Pulmonary artery endothelial cell (primary cell): Measurements from ENCODE around the gene YPEL5. TPM values are rescaled to one million over a fixed set of nuclear protein-coding genes. Genes with fewer than 3 reads are reported as not detected.
"Not testable (repeated sequence)": the region's sequence is repeated elsewhere in the genome, so short reads cannot be mapped to it uniquely, and the experiment has no call there.

Source experiments
- DNase-seq: peaks from one replicate; pipeline ENCODE4 v3.0.0-alpha.2; 2011; ENCODE audit warnings: low read depth, low spot score
- total RNA-seq: library from RNA; depleted of rRNA; stranded (reverse); fragments of >200 nt; gene quantifications from 2 replicates; pipeline ENCODE4 v1.2.3, GENCODE V29; 2014

The YPEL5 gene
- total RNA-seq, 1 donor from 2014 or later = 77.1 TPM

GRCh38 chr2:30136764-30137444 is 9.9 kb upstream of the YPEL5 start:
- DNase-seq = no peak

- DNase-seq = no peak
Observed at GRCh38 chr2:30139131-30139870, 7.5 kb upstream of the YPEL5 start.

DNA sequence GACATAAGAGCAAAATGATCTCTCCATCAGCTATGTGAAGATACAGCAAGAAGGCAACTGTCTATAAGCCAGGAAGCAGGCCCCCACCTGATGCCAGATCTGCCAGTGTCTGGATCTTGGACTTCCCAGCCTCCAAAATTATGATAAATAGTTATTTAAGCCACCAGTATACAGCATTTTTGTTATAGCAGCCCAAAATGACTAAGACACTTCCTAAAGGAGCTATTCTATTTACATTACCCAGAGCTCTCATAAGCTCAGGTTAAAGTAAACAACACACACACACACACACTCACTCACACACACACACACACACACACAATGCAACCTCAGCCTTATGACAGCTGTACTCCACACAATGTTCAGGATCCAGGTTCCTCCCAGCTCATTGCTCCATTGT is 5.7 kb upstream of the YPEL5 start:
- DNase-seq = no peak

GRCh38 chr2:30144260-30144659 is 2.5 kb upstream of the YPEL5 start:
- no peak for DNase-seq

- DNase-seq = not testable (repeated sequence)
Observed at GRCh38 chr2:30144951-30145350, 1.9 kb upstream of the YPEL5 start.

DNA sequence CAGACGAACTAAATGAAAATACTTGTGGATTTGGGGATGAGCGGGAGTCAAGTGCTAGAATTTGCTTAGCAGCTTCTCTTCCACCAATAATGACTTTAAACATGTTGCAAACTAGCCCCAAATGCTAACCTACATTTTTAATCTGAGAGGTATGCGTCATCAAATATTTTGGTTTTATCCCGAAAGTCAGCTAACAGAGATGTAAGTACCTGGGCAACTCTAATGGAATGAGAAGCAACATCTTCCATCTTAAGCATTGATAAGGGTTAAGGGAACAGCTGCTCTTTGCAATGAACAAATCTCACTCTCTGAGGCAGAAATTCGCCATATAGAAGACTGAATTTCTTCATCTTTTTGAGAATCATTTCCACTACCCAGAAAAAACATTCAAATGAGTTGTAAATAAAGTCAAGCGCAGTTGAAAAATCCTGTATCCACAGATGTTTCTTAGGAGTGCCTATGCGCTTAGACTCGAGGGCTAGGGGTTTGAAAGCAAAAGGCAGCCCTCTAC is 926 bp upstream of the YPEL5 start:
- no peak for DNase-seq

DNA sequence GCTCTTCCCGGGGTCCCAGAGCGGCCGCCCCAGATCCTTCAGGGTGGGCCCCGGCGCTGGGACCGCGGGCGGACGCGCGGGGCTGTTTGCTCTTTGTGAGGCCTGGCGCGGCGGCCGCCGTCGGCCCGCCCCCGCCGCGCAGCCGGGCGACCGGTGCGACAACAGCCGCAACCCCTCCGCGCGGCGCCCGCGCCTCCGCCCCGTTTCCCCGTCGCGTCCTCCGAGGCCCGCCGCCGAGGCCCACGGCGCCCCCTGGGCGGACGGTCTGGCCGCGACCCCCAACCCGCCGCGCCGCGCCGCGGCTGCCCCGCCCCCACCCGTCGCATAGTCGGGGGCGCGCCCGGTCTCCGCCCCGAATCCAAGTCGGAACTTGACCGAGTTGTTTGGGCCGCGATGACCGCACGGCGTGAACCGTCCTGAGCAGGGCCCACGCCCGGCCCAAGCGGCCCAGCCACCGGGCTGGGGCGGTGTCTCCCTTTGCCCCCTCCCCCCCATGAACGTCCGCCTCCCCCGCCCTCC is 448 bp downstream of the YPEL5 start:
- DNase-seq = no peak

- no peak for DNase-seq
Observed at GRCh38 chr2:30147715-30148610, 1.2 kb downstream of the YPEL5 start.

GRCh38 chr2:30148850-30149249 is 2.0 kb downstream of the YPEL5 start:
- no peak for DNase-seq

- no peak for DNase-seq
Observed at GRCh38 chr2:30149513-30149912, 2.7 kb downstream of the YPEL5 start.

- no peak for DNase-seq
Observed at GRCh38 chr2:30149976-30150375, 3.2 kb downstream of the YPEL5 start.

DNA sequence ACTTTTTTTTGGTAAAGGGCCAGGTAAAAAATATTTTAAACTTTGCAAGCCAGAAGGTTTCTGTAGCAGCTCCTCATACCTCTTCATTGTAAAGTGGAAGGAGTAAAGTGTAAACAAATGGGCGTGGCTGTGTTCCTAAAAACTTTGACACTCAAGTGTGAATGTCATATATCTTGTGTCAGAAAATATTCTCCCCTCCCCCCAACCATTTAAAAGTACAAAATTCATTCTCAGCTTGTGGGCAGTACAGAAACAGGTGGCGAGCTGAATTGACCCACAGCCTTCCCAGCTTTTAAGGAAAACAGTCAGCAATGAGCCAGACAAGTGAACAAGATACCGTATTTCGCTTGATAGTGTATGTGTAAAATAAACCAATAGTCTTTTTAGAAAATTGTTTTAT is 4.0 kb downstream of the YPEL5 start:
- DNase-seq = no peak

- no peak for DNase-seq
Observed at GRCh38 chr2:30152385-30152784, 5.6 kb downstream of the YPEL5 start.

DNA sequence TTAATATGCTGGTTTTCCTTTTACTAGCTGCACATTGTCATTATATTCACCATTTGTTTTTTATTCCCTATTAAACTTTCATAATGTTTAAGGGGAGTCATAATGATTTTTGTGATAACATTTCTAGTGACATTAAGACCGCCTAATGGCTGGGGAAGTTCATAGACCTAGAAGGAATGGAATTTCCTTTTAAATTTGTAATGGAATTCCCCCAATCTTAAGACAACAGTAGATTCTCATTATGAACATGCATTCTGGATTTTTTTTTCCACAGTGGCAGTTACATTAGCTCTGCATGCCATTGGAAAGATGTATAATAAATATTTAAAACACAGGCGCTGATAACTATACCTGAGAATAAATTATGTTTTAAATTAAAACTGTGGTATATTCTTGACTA is 8.4 kb downstream of the YPEL5 start:
- DNase-seq = peak; percentile 52

- DNase-seq = no peak
Observed at GRCh38 chr2:30155889-30156658, 9.3 kb downstream of the YPEL5 start.

DNA sequence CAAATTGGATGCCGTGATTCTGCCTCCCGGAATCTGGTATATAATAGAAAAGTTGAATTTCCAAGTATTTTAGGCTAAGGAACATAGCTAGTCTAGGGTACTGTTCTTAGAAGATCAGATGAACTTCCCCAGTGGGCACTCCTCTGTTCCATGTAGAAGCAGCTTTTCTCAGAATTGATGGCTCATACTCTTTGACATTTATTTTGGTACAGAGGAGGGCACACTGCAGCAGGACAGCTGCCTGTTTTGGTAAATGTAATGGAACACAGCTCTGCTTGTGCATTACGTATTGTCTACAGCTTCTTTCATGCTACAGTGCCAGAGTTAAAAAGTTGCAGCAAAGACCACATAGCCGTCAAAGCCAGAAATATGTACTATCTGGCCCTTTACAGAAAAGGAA is 10.8 kb downstream of the YPEL5 start:
- no peak for DNase-seq

GRCh38 chr2:30159766-30160165 is 13.0 kb downstream of the YPEL5 start:
- no peak for DNase-seq

GRCh38 chr2:30161929-30162706 is 15.3 kb downstream of the YPEL5 start:
- DNase-seq = no peak

- no peak for DNase-seq
Observed at GRCh38 chr2:30162806-30163205, 16.0 kb downstream of the YPEL5 start.
